Stimulated activated CD8-positive, alpha-beta memory T cell treated with anti-CD3 and anti-CD28 coated beads, Interleukin-4, amount 100 ng/mL, for 24 hours (primary cell): Measurements from ENCODE around the gene MYNN.

Experiments
- DNase-seq: peaks from one replicate; pipeline ENCODE4 v3.0.0-alpha.2; 2020; ENCODE audit warnings: low read depth

Gene MYNN

DNA sequence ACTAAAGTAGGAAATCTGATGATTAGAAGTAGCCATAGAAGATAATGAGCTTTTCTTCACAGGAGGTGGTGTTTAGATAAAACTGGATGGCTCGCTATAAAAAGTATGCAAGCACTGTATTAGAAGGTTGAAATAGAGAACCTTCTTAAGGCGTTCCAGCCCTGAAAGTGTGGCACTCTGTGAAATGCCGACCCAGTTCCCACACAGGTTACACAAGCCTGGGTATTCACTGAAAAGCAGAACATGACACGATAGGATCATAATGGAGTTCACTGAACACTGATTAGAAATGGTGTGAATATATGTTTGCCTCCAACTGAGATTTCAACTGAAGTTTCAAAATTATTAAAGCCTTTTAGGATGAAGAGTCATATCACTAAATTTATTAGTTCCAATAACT, 54.5 kb downstream of the MYNN start:
- DNase-seq: no peak

DNA sequence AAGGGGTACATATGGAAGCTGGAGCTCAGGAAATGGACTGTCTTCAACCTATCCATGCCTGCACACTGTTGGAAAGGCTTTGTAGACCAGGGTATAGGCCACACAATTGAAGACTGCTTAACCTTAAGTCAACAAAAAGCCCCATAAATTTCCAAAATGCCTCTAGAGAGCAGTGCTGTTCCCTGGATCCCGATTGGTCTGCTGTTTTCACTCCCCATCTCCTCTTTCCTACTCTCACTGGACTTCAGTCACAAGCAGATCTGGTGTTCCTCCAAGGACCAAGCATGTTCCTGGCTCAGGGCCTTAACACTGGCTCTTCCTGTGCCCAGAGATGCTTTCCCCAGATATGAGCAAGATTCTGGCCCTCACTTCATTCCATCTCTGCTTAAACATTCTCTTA, 62.3 kb downstream of the MYNN start:
- no peak for DNase-seq

DNA sequence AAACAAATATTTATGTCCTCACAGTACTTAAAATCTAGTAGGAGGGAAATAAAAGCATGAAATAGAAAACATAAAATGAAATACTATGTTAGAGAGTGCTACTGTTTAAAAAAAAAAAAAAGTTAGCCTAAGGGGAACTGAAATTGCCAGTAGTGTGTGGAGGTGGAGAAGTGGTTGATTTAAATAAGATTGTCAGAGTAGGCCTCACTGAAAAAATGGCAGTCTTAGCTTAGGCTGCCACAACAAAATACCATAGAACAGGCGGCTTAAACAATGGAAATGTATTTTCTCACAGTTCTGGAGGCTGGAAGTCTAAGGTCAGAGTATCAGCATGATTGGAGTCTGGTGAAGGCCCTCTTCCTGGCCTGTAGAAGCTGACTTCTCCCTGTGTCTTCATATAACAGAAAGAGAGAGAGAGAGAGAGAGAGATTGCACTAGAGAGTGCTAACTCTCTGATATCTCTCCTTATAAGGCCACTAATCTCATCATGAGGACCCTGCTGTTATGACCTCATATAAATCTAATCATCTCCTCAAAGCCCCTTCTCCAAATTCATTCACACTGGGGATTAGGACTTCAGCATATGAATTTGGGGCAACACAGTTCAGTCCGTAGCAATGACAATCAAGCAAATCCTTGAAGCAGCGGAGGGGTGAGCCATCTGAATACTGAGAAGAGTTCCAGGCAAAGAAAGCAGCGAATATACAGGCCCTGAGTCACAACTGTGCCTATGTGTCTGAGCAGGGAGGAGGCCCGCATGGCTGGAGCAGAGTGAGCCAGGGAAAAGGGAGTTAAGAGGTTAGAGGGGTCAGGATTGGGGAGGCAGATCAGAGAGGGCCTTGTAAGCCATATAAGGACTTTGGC, 63.1 kb downstream of the MYNN start:
- DNase-seq: no peak

DNA sequence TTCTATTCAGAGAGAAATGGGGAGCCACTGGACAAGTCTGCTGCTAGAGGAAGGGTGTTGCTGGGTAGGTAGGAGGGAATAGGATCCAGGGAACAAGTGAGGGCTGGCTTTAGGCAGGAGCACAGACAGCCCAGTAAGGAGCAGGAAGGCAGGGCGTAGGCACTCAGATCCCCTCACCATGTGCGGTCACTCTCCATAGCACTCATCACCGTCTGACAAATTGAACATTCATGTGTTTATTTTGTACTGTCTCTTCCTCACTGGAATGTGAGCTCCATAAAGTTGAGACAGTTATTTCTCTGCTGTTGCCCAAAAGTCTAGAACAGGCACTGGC, 63.7 kb downstream of the MYNN start:
- no peak for DNase-seq

DNA sequence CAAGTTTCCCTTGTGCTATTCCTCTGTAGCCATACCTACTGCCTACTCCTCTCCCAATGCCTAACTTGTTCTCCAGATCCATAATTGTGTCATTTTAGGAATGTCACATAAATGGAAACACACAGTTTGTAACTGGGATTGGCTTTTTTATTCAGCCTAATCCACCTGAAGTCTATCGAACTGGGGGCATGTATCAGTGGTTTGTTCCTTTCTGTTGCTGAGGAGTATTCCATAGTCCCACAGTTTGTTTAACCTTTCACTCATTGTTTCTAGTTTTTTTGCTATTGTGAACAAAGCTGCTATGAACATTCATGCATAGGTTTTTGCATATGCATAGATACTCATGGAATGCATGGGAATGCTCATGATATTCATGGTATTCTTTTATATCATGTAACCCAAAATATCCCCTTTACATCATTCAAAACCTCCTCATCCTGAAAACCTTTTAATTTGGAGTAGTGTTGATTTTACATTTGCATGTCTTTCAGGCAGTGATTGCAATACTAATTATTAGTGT, 65.4 kb downstream of the MYNN start:
- DNase-seq: no peak
